ENCODE measurements around the gene RNF44. TPM values are rescaled to one million over a fixed set of nuclear protein-coding genes. Genes with fewer than 3 reads are reported as not detected.
A peak's percentile ranks its signal among the peaks of the same experiment; 100 is the strongest.

Gene RNF44
- total RNA-seq, 1 donor from 2014 or later: 31.2 TPM

- no peak for DNase-seq (ENCODE audit: low read depth)
- no peaks in the 10 kb centered on the region for H3K36me3 ChIP-seq (ENCODE audit: control insufficient read depth, insufficient read depth, low read length)
- no peak for TF ChIP-seq CTCF (IDR thresholded peaks at IDR 0.05; ENCODE audit: insufficient read depth, low read length, poor library complexity, severe bottlenecking)
- H3K4me3 ChIP-seq (ENCODE audit: low read depth, low read length): no peak overlapping the region
- no peaks in the 10 kb centered on the region for H3K27me3 ChIP-seq (ENCODE audit: control insufficient read depth, insufficient read depth, low read length)
Measured at GRCh38 chr5:176540956-176541337, 3.7 kb upstream of the RNF44 start.

GRCh38 chr5:176540476-176540899 is 3.3 kb upstream of the RNF44 start:
- TF ChIP-seq CTCF (IDR thresholded peaks at IDR 0.05; ENCODE audit: insufficient read depth, low read length, poor library complexity, severe bottlenecking): no peak
- no peak for DNase-seq (ENCODE audit: low read depth)
- H3K36me3 ChIP-seq (ENCODE audit: control insufficient read depth, insufficient read depth, low read length): no peaks in the 10 kb centered on the region
- H3K4me3 ChIP-seq (ENCODE audit: low read depth, low read length): no peak overlapping the region
- H3K27me3 ChIP-seq (ENCODE audit: control insufficient read depth, insufficient read depth, low read length): no peaks in the 10 kb centered on the region

DNA sequence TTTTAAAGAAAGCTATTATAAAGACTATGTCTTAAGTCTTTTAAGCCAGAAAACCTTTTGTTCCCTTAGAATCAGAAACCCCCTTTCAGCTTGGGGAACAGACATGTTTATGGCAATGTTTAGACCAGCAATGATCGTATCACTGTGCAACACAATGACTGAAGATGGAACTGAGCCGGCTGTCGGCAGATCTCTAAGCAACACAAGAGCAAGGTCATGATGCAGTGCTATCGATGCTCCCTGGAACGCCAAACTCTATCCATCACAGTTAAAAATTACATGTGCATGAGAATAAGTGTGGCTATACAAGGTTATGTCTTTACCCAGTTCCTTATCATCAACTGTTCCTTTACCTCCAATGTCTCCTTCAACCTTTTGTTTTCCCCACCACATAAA is 1.8 kb upstream of the RNF44 start:
- no peak overlapping the region for H3K4me3 ChIP-seq (ENCODE audit: low read depth, low read length)
- H3K36me3 ChIP-seq (ENCODE audit: control insufficient read depth, insufficient read depth, low read length): no peaks in the 10 kb centered on the region
- no peak for TF ChIP-seq CTCF (IDR thresholded peaks at IDR 0.05; ENCODE audit: insufficient read depth, low read length, poor library complexity, severe bottlenecking)
- H3K27me3 ChIP-seq (ENCODE audit: control insufficient read depth, insufficient read depth, low read length): no peaks in the 10 kb centered on the region
- DNase-seq (ENCODE audit: low read depth): no peak

GRCh38 chr5:176538230-176538988 is 1.2 kb upstream of the RNF44 start:
- no peaks in the 10 kb centered on the region for H3K27me3 ChIP-seq (ENCODE audit: control insufficient read depth, insufficient read depth, low read length)
- no peak for TF ChIP-seq CTCF (IDR thresholded peaks at IDR 0.05; ENCODE audit: insufficient read depth, low read length, poor library complexity, severe bottlenecking)
- H3K36me3 ChIP-seq (ENCODE audit: control insufficient read depth, insufficient read depth, low read length): no peaks in the 10 kb centered on the region
- no peak for DNase-seq (ENCODE audit: low read depth)
- peak overlapping the region; percentile 15 for H3K4me3 ChIP-seq (ENCODE audit: low read depth, low read length)

GRCh38 chr5:176537554-176538229 is 490 bp upstream of the RNF44 start:
- Histone ChIP-seq H3K4me3 (ENCODE audit: low read depth, low read length) (peak overlapping the region; percentile 97), H3K36me3 (ENCODE audit: control insufficient read depth, insufficient read depth, low read length) (no peaks in the 10 kb centered on the region), H3K27me3 (ENCODE audit: control insufficient read depth, insufficient read depth, low read length) (no peaks in the 10 kb centered on the region)
- TF ChIP-seq CTCF (IDR thresholded peaks at IDR 0.05; ENCODE audit: insufficient read depth, low read length, poor library complexity, severe bottlenecking): no peak
- DNase-seq (ENCODE audit: low read depth): peak; percentile 99
